Prostate gland (tissue), 2 donors: ENCODE results near the gene FNBP1L.

Experiments used
- CTCF ChIP-seq, 4 experiments: fragments of 200-600 bp in 2 of 4; fragments of 450-650 bp in 2 of 4; sonication (generic) in 2 of 4; IDR thresholded peaks; 1 replicate in 3 of 4; 2 replicates in 1 of 4; pipeline ENCODE4 v1.5.1; 2016 to 2019; ENCODE audit warnings: antibody characterized with exemption in 4 of 4, mild to moderate bottlenecking in 2 of 4, moderate library complexity in 2 of 4
- POLR2A ChIP-seq: fragments of 450-650 bp; IDR thresholded peaks from one replicate; pipeline ENCODE4 v1.6.1; 2016; ENCODE audit warnings: antibody characterized with exemption, mild to moderate bottlenecking
- POLR2AphosphoS5 ChIP-seq: sonication (generic); formaldehyde crosslinking; IDR thresholded peaks from one replicate; pipeline ENCODE4 v1.6.1; 2017; ENCODE audit warnings: antibody characterized with exemption

- no peak for TF ChIP-seq POLR2A
- TF ChIP-seq CTCF (IDR thresholded peaks at IDR 0.05), result no peak
- no peak for TF ChIP-seq POLR2AphosphoS5
These were observed 121.6 kb downstream of the FNBP1L start for GRCh38 chr1:93569489-93569888.
